Skeletal muscle tissue (tissue), 4 donors: Measurements from ENCODE around the gene KIF26B. TPM values are rescaled to one million over a fixed set of nuclear protein-coding genes. Genes with fewer than 3 reads are reported as not detected.

Experiments
- H3K27ac ChIP-seq: one replicate; pipeline ENCODE4 v1.7.0; 2013; ENCODE audit warnings: mild to moderate bottlenecking, low read depth, low read length, inconsistent platforms
- H3K27me3 ChIP-seq, 3 donors: one replicate each; pipeline ENCODE4 v1.7.0; 2013; ENCODE audit warnings: low read length in 3 of 3; ENCODE audit not compliant: control insufficient read depth in 3 of 3, insufficient read depth in 3 of 3
- H3K36me3 ChIP-seq, 3 donors: one replicate each; pipeline ENCODE4 v1.7.0; 2013; ENCODE audit warnings: low read length in 3 of 3; ENCODE audit not compliant: control insufficient read depth in 3 of 3, insufficient read depth in 3 of 3
- H3K4me1 ChIP-seq, 3 donors: one replicate each; pipeline ENCODE4 v1.7.0; 2013; ENCODE audit warnings: low read length in 3 of 3, mild to moderate bottlenecking in 3 of 3; ENCODE audit not compliant: control insufficient read depth in 3 of 3, insufficient read depth in 3 of 3
- H3K4me3 ChIP-seq, 3 donors: one replicate each; pipeline ENCODE4 v1.7.0; 2013; ENCODE audit warnings: low read length in 3 of 3
- H3K9ac ChIP-seq, 3 donors: one replicate each; pipeline ENCODE4 v1.7.0; 2013; ENCODE audit warnings: low read length in 3 of 3, mild to moderate bottlenecking in 3 of 3, moderate library complexity in 2 of 3, low read depth in 1 of 3
- H3K9me3 ChIP-seq, 3 donors: one replicate each; pipeline ENCODE4 v1.7.0; 2013; ENCODE audit warnings: low read length in 3 of 3; ENCODE audit not compliant: control insufficient read depth in 3 of 3
- total RNA-seq: library from RNA; depleted of rRNA; stranded (reverse); fragments of >200 nt; gene quantifications from one replicate; pipeline ENCODE4 v1.2.3, GENCODE V29; 2014
- donor health status: Osteomylitis.

Gene KIF26B
- total RNA-seq, 1 donor from 2014 or later = 0.52 TPM

DNA sequence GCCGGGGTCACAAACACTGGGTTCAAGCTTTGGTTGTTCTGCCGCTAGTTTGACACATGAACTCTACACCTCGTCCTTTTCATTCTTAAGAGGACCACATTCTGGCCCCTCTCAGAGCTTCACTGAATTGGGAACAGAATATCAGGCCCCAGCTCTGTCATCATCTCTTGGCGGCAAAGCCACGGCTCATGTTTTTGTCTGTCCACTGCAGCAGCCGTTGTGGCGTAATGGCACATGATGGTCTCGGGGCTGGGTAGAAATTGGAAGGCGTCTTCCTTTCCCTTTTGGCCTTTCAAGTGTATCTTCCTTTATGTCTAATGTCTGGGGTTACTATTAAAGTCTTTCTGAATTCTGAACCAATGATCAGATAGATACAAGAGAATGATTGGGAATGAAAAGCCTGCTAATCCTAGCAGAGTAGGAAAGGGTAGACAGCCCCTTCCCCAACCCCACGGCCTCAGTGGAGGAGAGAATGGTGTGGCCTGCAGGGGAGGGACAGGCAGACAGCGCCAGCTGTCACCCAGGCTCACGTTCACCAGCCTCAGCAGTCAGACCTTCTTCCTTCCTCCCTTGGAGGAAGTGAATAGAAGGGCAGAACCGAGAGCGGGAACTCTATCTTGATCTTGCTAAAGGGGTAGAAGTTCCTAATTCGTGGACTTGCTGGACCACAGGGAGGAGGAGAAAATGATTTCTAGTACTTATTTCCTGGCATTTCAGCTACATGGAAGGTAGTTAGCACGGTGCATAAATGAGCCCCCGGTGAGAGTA lies 498.1 kb downstream of the KIF26B start:
- H3K27ac ChIP-seq = no peak overlapping the region
- H3K27me3 ChIP-seq = no peaks in the 10 kb centered on the region
- no peaks in the 10 kb centered on the region for H3K36me3 ChIP-seq
- no peak overlapping the region for H3K4me3 ChIP-seq
- no peaks in the 10 kb centered on the region for H3K9me3 ChIP-seq
- H3K4me1 ChIP-seq = no peaks in the 10 kb centered on the region
- H3K9ac ChIP-seq = no peak overlapping the region

DNA sequence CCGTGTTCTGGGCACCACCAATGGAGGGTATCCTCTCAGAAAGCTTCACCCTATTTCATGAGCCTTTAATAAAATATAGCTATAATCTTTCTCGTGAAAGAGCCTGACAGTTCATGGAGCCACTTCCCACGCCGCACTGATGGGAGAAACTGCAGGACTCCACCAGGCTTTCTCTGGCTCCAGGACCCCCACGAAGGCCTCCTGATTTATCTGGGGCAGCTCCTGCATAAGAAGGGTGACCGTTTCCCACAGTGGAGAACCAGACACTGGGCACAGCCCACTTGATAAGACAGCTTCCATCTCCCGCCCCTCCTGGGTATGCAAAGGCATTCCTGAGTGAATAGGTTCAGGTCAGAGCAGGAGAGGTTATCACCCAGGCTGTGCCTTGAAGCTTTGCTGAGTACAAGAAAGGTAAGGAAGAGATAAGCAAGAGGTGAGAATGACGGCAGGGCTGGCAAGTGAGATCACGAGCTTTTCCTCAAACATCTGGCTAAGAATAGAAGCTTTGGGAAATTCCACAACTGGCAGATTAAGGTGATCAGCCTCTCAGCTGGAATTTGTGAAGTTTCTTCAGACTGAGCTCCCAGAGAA lies 499.8 kb downstream of the KIF26B start:
- Histone ChIP-seq H3K4me3 (no peak overlapping the region), H3K27ac (no peak overlapping the region), H3K9ac (no peak overlapping the region), H3K27me3 (no peaks in the 10 kb centered on the region), H3K4me1 (no peaks in the 10 kb centered on the region), H3K9me3 (no peaks in the 10 kb centered on the region), H3K36me3 (no peaks in the 10 kb centered on the region)

DNA sequence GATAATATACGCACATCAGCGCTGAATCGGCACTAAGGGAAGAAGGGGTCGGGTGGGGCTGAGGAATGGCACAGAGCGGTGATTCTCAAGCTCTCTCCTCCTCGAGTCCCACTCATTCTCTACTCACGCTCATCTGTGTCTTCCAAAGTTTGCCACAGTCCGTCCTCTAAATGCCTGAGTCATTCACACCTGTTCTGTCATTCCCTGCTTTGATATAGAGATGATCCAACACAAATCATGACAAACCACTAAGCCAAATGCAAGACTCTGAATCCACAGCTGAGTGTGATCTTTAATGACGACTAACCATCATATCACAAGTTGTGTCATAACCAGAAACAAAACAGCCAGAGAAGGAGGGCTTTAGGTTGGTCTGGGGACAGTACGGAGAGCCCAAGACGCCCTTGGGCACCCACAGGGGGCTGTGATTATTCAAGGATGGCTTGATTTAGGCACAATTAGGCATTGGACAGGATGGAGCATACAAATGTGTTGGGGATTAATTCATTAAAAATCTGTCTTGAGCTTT lies 501.5 kb downstream of the KIF26B start:
- H3K9ac ChIP-seq = no peak overlapping the region
- H3K4me3 ChIP-seq = no peak overlapping the region
- H3K9me3 ChIP-seq = no peaks in the 10 kb centered on the region

DNA sequence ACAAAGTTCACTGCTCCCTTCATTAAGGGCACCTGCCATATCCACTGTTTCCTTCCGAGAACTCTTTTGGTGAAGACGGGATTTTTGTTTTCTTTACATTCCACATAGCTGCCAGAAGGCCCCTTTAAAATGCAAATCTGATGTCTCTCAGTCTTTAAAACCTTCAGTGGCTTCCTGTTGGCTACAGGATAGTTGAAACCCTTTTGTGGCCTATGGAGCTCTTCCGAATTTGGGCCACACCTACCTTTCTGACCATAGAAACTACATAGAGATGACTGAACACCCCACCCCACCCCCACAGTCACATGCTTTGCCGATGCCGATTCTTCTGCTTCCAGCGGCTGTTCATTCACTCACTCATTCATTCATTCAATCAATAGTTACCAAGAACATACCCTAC lies 502.6 kb downstream of the KIF26B start:
- Histone ChIP-seq H3K9ac (no peak overlapping the region), H3K9me3 (no peaks in the 10 kb centered on the region), H3K36me3 (no peaks in the 10 kb centered on the region), H3K27me3 (no peaks in the 10 kb centered on the region), H3K4me1 (no peaks in the 10 kb centered on the region), H3K4me3 (no peak overlapping the region), H3K27ac (no peak overlapping the region)

More for the DNA sequence above, 501.5 kb downstream of the KIF26B start:
- Histone ChIP-seq H3K27ac (no peak overlapping the region), H3K36me3 (no peaks in the 10 kb centered on the region), H3K4me1 (no peaks in the 10 kb centered on the region), H3K27me3 (no peaks in the 10 kb centered on the region)

DNA sequence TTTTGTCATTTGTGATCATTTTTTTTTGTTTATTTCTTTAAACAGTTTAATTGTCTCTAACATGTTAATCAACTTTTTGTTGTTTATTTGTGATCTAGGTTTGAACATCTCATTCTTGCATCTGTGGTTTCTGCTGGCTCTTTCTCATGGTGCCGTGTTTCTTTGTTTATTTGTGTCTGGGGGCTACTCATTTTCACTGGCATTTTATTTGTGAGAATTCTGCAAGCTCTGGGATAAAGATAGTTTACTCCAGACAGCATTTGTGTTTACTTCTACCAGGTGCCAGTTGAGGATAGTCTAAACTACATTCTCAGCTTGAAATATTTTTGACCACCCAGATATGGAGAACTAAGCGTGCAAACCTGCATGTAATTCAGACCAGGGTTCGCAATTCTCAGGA lies 508.6 kb downstream of the KIF26B start:
- Histone ChIP-seq H3K9ac (no peak overlapping the region), H3K27ac (no peak overlapping the region), H3K27me3 (no peaks in the 10 kb centered on the region)

DNA sequence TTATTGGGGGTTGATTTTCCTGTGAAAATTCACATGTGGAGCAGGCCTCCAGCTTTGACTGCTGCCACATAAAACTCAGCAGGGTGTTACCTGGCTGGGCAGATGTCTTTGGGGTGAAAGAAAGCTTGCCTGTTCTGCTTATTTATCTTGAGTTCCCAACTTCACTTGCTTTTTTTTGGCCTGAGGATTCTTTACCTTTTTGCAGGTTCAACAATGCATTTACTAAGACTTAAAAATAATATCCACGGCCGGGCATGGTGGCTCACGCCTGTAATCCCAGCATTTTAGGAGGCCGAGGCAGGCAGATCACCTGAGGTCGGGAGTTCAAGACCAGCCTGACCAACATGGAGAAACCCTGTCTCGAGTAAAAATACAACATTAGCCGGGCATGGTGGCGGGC lies 509.1 kb downstream of the KIF26B start:
- H3K4me3 ChIP-seq = no peak overlapping the region
- H3K4me1 ChIP-seq = no peaks in the 10 kb centered on the region
- peaks cover 0 to 2% (median 0%) of the 10 kb centered on the region in 3 donors for H3K9me3 ChIP-seq
- no peaks in the 10 kb centered on the region for H3K27me3 ChIP-seq
- H3K9ac ChIP-seq = no peak overlapping the region
- no peaks in the 10 kb centered on the region for H3K36me3 ChIP-seq
- no peak overlapping the region for H3K27ac ChIP-seq

More for the DNA sequence above, 508.6 kb downstream of the KIF26B start:
- Histone ChIP-seq H3K4me3 (no peak overlapping the region), H3K36me3 (no peaks in the 10 kb centered on the region), H3K4me1 (no peaks in the 10 kb centered on the region), H3K9me3 (peaks cover 0 to 2% (median 0%) of the 10 kb centered on the region in 3 donors)

DNA sequence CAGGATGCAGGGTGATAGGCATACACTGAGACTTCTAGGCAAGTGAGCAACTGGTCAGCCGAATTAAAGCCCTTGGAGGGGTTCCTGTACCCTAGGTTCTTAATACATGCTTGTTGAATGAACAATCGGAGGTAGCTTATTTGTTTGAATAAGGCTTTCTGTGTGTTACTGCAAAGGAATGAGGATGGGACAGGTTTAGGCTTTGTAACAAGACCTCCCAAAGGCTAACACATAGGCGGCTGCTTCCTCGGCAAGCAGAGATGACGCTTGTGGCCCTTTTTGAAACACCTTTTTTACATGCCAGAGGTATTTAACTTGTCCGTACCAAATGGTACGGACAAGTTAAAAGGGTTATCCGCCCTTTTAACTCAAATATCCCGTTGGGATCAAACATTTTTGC lies 511.6 kb downstream of the KIF26B start:
- Histone ChIP-seq H3K9me3 (peaks cover 0 to 2% (median 0%) of the 10 kb centered on the region in 3 donors), H3K27me3 (no peaks in the 10 kb centered on the region), H3K36me3 (no peaks in the 10 kb centered on the region), H3K4me1 (no peaks in the 10 kb centered on the region), H3K27ac (no peak overlapping the region), H3K4me3 (no peak overlapping the region), H3K9ac (no peak overlapping the region)

DNA sequence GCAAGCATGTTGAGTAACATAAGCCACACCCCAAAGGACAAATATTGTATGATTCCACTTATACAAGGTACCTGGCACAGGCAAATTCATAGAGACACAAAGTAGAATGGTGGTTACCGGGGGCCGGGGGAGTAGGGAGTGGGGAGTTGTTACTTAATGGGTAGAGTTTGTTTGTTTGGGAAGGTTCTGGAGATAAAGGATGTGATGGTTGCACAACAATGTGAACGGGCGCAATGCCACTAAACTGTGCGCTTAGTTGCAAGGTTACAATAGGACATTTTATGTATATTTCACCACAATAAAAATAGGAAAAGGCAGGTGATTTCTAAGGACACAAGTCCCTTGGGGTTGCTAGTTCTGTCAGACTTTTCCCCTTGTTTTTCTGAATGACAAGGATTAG lies 516.6 kb downstream of the KIF26B start:
- Histone ChIP-seq H3K9me3 (peaks cover 0 to 2% (median 0%) of the 10 kb centered on the region in 3 donors), H3K27ac (no peak overlapping the region), H3K27me3 (no peaks in the 10 kb centered on the region), H3K9ac (no peak overlapping the region), H3K4me1 (no peaks in the 10 kb centered on the region), H3K36me3 (no peaks in the 10 kb centered on the region), H3K4me3 (no peak overlapping the region)

DNA sequence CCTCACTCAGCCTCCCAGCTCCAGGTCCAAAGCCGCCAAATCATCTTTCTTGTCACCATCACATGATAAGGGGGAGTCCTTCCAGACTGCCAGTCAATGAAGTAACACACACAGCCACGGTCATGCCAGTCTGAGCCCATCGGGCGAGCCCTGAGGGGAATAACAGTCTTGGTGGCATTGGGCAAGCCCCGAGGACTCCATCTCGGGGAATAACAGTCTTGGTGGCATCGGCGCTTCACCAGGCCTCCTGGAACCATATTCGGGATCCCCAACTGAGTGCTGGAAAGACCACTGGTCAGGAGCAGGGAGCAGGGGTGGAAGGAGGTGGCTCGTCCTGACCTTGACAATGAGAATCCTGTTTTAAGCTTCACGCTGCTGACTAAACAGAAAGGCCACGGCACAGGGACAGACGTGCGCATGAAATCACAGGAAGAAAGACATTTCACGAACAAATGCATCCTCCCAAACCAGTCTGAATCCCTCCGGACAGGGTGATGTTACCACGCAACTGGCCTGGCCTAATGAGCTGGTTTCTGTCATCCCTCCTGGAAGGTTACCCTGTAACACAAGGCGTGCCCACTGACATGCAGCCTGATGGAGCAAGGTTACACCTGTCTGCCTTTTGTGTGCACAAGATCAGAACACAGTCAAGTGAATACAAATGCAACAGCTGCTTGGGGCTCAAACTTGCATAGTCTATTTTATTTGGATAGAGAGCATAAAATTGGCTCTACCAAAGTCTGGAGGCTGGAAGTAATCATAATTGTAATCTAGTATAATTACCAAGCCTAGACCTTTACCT lies 517.4 kb downstream of the KIF26B start:
- no peak overlapping the region for H3K4me3 ChIP-seq
- no peak overlapping the region for H3K9ac ChIP-seq
- no peaks in the 10 kb centered on the region for H3K9me3 ChIP-seq
- H3K27me3 ChIP-seq = no peaks in the 10 kb centered on the region
- H3K36me3 ChIP-seq = no peaks in the 10 kb centered on the region
- H3K27ac ChIP-seq = no peak overlapping the region
- H3K4me1 ChIP-seq = no peaks in the 10 kb centered on the region
